ENCODE measurements around the gene CIAO1.
"Not testable (repeated sequence)": the region's sequence is repeated elsewhere in the genome, so short reads cannot be mapped to it uniquely, and the experiment has no call there.

The CIAO1 gene

GRCh38 chr2:96274355-96275056 is 8.5 kb downstream of the CIAO1 start:
- no peak for DNase-seq

- DNase-seq: peak in 3 of 58 donors; percentile 11 to 24 (median 12)
Observed at GRCh38 chr2:96276787-96277499, 10.9 kb downstream of the CIAO1 start.

DNA sequence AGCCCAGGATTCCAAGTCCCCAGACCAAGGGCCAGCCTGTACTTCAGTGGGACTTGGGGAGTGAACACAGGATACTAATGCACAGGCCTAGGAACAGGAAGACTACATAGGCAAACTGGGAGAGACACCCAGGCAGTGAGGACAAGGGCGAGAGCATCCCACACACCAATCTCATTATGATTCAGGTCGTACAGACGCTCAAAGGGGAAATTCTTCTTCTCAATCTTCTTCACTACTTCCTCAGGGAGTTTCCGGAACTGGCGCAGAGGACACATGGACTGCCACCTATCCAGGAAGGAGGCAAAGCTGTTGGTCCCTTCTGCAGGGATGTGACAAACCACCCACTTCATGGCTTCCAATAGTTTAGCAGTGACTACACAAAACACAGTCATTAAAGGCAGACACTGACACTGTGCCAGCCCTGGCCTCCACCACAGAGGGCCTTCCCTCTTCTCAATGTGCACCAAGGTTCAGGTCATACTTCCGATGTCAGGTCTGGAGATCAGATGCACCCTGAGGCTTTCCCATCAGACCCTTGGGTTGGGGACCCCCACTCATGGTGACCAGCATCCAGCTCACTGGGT is 21.3 kb downstream of the CIAO1 start:
- DNase-seq: no peak

GRCh38 chr2:96291751-96292150 is 25.7 kb downstream of the CIAO1 start:
- no peak for DNase-seq

GRCh38 chr2:96294271-96294670 is 28.2 kb downstream of the CIAO1 start:
- DNase-seq: not testable (repeated sequence)

- no peak for DNase-seq
Observed at GRCh38 chr2:96296925-96297324, 30.9 kb downstream of the CIAO1 start.

- DNase-seq: no peak
Observed at GRCh38 chr2:96301865-96302264, 35.8 kb downstream of the CIAO1 start.

DNA sequence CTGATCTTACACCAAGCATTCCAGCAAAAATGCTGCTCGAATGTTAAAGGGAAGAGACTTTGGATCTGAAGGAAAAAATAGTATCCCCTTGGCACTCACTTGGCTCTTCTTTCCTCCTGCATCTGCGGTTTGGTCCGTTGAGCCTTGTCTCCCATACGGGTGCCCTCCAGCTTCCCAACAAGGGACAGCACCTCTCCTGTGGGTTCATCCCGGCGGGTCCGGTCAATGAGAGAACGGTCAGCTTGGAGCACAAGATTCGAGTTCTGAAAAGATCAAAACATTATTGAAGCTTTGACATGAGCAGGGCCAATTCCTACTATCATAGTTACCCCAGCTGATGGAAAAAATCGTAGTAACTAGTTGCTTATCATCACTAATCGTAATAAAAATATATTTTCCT is 38.6 kb downstream of the CIAO1 start:
- DNase-seq: no peak

- DNase-seq: peak; percentile 6 to 93 (median 81)
Observed at GRCh38 chr2:96305091-96305978, 39.3 kb downstream of the CIAO1 start, which contains the start of gene SNRNP200. Gene SNRNP200 (minus strand): TSS chr2:96305546. CDS start chr2:96305437, 109 bp downstream.

- DNase-seq: no peak
Observed at GRCh38 chr2:96305979-96306308, 39.9 kb downstream of the CIAO1 start.

GRCh38 chr2:96306370-96306769 is 40.3 kb downstream of the CIAO1 start:
- no peak for DNase-seq

GRCh38 chr2:96308248-96308647 is 42.2 kb downstream of the CIAO1 start:
- no peak for DNase-seq

DNA sequence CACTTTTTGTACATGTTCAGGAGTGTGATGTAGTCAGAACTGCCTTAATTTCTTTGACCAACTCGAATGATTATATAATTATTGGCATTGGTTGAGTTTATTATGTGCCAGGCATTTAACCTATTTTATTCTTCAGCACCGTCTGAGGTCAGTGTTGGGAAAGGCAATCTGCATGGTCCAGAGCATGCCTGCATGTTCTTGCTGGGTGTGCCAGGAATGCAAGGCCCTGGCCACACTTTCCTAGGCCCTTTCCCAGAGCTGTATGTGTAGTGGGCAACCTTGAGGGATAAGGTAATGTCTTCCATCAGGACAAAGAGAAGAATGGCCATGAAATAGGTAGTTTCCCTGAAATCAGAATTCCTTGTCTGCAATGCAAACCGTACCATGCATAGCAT is 49.0 kb downstream of the CIAO1 start:
- DNase-seq: no peak

DNA sequence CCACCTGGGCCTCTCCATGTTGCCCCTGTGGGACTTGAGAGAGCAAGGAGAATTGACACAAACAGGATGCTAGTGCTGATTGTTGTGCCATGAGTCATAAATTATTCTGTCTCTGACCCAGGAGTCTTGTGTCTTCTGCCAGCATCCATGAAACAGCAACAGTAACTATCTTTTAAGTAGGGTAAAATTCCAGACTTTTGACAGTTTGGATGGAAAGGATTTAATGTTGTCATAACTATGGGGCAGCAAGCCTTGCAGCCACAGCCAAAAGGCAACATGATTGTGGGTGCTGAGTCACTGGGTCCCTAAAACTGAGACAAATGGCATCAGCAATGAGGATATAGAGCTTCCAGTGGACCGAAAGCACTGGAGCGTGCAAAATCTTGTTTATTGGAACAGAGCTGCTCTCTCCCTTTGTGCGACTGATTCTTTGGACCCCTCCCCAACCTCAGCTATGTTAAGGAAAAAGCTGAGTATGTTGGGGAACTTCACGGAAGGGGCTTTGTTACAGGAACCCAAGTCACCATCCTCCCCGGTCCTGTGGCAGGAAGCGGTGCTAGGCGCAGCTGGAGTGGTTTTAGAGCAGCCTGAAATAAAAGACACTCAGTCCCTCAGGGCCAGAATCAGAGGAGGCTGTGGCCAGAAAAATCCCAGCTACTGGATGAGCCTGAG is 49.5 kb downstream of the CIAO1 start:
- no peak for DNase-seq

GRCh38 chr2:96316999-96317398 is 51.0 kb downstream of the CIAO1 start:
- DNase-seq: no peak

DNA sequence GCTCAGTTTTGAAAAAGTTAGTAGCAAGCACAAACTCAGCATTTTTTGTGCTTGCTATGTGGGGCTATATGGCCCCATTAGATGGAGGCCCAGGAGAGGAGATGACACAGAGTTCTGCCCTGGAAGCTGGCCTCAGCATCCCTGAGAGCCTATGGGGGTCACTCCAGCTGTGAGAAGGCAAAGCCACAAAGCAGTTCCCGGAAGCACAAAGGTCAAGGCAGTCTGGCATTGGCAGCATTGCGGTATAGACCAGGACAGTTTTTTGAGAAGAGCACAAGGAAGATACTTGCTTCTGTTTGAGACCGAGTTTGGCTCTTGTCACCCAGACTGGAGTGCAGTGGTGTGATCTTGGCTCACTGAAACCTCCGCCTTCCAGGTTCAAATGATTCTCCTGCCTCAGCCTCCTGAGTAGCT is 51.6 kb downstream of the CIAO1 start:
- no peak for DNase-seq

GRCh38 chr2:96318723-96319122 is 52.7 kb downstream of the CIAO1 start:
- DNase-seq: no peak

DNA sequence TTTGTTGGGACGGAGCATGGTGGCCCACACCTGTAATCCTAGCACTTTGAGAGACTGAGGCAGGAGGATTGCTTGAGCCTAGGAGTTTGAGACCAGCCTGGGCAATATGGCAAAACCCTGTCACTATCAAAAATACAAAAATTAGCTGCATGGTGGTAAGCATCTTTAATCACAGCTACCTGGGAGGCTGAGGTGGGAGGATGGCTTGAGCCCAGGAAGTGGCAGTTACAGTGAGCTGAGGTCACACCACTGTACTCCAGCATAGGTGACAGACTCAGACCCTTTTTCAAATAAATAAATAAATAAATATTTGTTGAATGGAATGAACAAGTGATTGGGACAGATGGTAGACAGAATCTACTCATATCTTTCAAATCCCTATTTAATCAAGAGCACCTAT is 53.4 kb downstream of the CIAO1 start:
- no peak for DNase-seq

DNA sequence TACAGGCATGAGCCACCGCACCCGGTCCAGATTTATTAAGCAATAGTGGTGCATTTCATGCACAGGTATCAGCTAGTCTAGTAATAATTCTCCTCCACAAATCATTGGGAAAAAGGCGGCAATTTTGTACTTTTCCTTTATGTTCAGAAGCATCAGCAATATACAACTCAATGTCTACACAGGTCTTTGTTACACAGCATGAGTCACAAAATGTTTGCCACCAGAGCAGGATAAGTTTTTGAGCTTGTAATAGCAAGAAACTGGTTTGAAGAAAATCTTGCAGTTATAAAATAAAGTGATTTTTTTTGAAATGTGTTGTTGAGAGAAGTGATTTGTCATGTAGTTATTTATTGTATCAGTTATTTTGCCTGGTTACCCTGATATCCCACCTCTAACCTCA is 54.3 kb downstream of the CIAO1 start:
- no peak for DNase-seq

DNA sequence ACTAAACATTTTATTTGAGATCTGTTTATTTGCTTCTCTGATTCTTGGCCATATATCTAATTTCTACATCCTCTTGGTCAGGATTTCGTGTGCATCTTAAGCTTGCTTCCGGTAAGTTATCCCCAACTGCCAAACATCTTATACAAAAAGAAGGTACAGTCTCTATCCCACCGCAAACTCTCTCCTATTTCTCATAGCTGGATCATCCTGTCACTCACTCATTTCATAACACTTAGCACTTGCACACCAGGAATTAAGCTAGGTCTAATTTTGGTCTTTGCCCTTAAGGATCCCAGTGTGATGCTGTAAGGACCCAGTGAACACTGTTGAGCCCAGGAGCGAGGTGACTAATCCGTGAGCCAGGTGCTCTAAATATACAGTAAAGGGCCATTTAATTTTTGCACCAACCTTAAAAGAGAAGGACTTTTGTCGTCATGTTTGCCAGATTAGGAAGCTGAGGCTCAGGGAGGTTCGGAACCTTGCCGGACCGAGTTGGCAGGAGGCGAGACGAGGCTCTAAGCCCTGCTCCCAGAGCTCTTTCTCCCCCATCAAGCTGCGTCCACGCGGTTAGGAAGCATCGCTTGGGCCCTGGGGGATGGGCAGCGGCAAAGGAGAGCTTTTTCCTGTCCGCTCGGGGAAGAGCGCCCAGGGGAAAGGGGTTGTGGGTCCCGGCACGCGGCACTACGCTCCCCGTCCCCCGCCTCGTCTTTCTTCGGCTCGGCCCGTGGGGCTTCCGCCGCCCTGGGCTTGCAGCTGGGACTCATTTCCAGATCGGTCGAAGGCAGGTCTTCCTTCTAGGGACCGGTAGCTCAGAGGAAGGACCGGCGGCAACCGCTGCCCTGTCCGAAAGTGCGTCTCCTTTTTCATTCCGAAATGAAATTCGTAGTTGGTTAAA is 55.0 kb downstream of the CIAO1 start:
- peak in 6 of 58 donors; percentile 12 to 38 (median 28) for DNase-seq

All from anterior cingulate cortex (tissue), 58 donors.